Right hindlimb (tissue), 1 donor: ENCODE data around the gene PERP.

ENCODE experiments used
- DNase-seq: peaks from one replicate; pipeline ENCODE4 v3.0.0-alpha.2; 2018

PERP gene

DNA sequence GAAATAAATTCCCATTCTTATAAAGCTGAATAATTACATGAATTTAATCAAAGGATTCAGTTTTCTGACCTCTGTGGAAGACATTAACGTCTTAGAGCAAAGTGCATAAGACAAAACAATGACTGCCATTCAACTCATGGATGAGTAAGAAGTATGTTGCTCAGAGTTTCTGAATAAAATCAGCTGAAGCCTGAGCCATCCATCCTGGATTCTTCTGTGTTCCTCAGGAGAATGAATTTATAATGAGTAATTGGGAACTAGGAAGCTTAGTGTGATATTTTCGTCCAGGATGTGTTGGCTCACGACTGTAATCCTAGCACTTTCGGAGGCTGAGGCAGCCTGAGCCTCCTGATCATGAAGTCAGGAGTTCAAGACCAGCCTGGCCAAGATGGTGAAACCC, 62.8 kb downstream of the PERP start:
- no peak for DNase-seq
